ENCODE data around the gene PDX1.

DNA sequence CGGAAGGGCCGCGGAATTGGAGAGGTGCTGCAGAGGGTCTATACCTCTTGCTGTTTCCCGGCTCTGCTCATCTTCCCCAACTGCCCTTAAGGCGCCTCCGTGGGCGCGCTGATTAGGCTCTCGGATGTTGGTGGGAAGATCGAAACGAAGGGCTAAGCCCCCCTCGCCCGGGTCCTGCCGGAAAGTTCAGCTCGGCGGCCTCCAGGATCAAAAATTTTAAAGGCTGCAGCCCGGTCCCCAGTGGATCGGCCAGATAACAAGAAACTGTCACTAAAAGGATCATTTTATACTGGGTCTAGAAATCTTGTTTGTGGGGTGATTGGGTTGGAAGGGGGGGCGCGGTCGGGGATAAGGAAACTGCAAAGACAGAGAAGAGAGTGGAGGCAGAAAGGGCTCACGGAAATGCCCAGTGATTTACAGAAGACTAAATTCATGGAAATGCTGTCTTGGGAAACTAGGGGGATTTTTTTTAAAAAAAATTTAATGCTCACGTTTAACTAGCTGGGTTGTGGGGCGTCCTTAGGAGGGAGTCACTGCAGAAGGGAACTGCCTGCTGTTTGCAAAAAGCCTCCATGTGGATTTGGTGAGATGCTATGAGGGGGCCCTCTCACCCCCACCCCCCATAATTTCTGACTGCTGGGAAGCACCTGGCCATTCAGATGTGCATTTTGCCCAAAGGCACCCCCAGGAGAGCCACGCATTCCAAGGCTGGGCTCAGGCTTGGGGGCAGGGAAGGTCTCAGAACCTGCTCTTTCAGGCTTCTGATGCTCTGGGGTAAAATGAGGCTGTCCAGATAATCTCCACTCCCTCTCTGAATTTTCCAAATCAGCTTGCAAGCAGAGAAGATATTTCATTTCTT is 41.7 kb downstream of the PDX1 start:
- TF ChIP-seq, protein P1, sequence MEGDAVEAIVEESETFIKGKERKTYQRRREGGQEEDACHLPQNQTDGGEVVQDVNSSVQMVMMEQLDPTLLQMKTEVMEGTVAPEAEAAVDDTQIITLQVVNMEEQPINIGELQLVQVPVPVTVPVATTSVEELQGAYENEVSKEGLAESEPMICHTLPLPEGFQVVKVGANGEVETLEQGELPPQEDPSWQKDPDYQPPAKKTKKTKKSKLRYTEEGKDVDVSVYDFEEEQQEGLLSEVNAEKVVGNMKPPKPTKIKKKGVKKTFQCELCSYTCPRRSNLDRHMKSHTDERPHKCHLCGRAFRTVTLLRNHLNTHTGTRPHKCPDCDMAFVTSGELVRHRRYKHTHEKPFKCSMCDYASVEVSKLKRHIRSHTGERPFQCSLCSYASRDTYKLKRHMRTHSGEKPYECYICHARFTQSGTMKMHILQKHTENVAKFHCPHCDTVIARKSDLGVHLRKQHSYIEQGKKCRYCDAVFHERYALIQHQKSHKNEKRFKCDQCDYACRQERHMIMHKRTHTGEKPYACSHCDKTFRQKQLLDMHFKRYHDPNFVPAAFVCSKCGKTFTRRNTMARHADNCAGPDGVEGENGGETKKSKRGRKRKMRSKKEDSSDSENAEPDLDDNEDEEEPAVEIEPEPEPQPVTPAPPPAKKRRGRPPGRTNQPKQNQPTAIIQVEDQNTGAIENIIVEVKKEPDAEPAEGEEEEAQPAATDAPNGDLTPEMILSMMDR (IDR thresholded peaks at IDR 0.05) = no peak
- no peak for TF ChIP-seq POLR2AphosphoS5 (IDR thresholded peaks at IDR 0.05; ENCODE audit: low read depth, low read length)
